Neural progenitor cell (in vitro differentiated cells): ENCODE measurements around the gene SKP2. TPM values are rescaled to one million over a fixed set of nuclear protein-coding genes. Genes with fewer than 3 reads are reported as not detected.

ENCODE experiments used
- DNase-seq: peaks from one replicate; pipeline ENCODE4 v3.0.0-alpha.2; 2016; ENCODE audit warnings: low spot score
- H2AFZ ChIP-seq: fragments of 200-600 bp; sonication (generic); replicated peaks from 2 replicates; pipeline ENCODE4 v1.6.1; 2016; ENCODE audit warnings: antibody characterized with exemption
- H3F3A ChIP-seq: fragments of 200-600 bp; sonication (generic); 2 replicates; pipeline ENCODE4 v1.6.1; 2016; ENCODE audit warnings: antibody characterized with exemption, low read depth
- H3K27ac ChIP-seq: fragments of 200-600 bp; sonication (generic); 2 replicates; pipeline ENCODE4 v1.5.1; 2016; ENCODE audit warnings: mild to moderate bottlenecking
- H3K27me3 ChIP-seq: fragments of 200-600 bp; sonication (generic); 2 replicates; pipeline ENCODE4 v1.6.1; 2016; ENCODE audit warnings: mild to moderate bottlenecking, moderate library complexity
- H3K36me3 ChIP-seq: fragments of 200-600 bp; sonication (generic); 2 replicates; pipeline ENCODE4 v1.5.1; 2016
- H3K4me1 ChIP-seq: fragments of 200-600 bp; sonication (generic); 2 replicates; pipeline ENCODE4 v1.6.1; 2016; ENCODE audit warnings: mixed run types
- H3K4me2 ChIP-seq: fragments of 200-600 bp; sonication (generic); 2 replicates; pipeline ENCODE4 v1.6.1; 2016
- H3K4me3 ChIP-seq: fragments of 200-600 bp; sonication (generic); 2 replicates; pipeline ENCODE4 v1.5.1; 2016
- H3K79me2 ChIP-seq: fragments of 200-600 bp; sonication (generic); 2 replicates; pipeline ENCODE4 v1.6.1; 2016; ENCODE audit warnings: low read depth
- H3K9ac ChIP-seq: fragments of 200-600 bp; sonication (generic); 2 replicates; pipeline ENCODE4 v1.6.1; 2016
- H3K9me3 ChIP-seq: fragments of 200-600 bp; sonication (generic); 2 replicates; pipeline ENCODE4 v1.5.1; 2016; ENCODE audit warnings: low read depth
- H4K20me1 ChIP-seq: fragments of 200-600 bp; sonication (generic); 2 replicates; pipeline ENCODE4 v1.6.1; 2016; ENCODE audit warnings: low read depth
- H3K27ac Mint-ChIP-seq: 3 replicates; pipeline ENCODE4 v1.8.0; 2021; ENCODE audit warnings: mixed read lengths
- H3K27me3 Mint-ChIP-seq: 2 replicates; pipeline ENCODE4 v1.8.0; 2022; ENCODE audit warnings: low read depth, mild to moderate bottlenecking, inconsistent platforms, moderate library complexity, mixed read lengths; ENCODE audit not compliant: insufficient read depth
- H3K36me3 Mint-ChIP-seq: 3 replicates; pipeline ENCODE4 v1.8.0; 2021; ENCODE audit warnings: mixed read lengths
- H3K4me1 Mint-ChIP-seq: 3 replicates; pipeline ENCODE4 v1.8.0; 2021; ENCODE audit warnings: mixed read lengths
- H3K4me3 Mint-ChIP-seq: 3 replicates; pipeline ENCODE4 v1.8.0; 2021; ENCODE audit warnings: mild to moderate bottlenecking, moderate library complexity, mixed read lengths
- H3K9me3 Mint-ChIP-seq: 3 replicates; pipeline ENCODE4 v1.8.0; 2020; ENCODE audit warnings: mixed read lengths
- EZH2 ChIP-seq: fragments of 200-600 bp; sonication (generic); IDR thresholded peaks from 2 replicates; pipeline ENCODE4 v1.6.1; 2017; ENCODE audit warnings: antibody characterized with exemption, mild to moderate bottlenecking, moderate library complexity
- EZH2phosphoT487 ChIP-seq: fragments of 200-600 bp; sonication (generic); IDR thresholded peaks from 2 replicates; pipeline ENCODE4 v1.6.1; 2017; ENCODE audit warnings: antibody characterized with exemption
- total RNA-seq: library from RNA; depleted of rRNA; stranded (reverse); fragments of >200 nt; gene quantifications from 2 replicates; pipeline ENCODE4 v1.2.3, GENCODE V29; 2015; ENCODE audit warnings: low replicate concordance
- TF ChIP-seq, protein P1 (sequence below): fragments of 200-600 bp; sonication (generic); IDR thresholded peaks from 2 replicates; pipeline ENCODE4 v1.5.1; 2017; ENCODE audit warnings: antibody characterized with exemption, mild to moderate bottlenecking

Gene SKP2
- total RNA-seq, 1 donor from 2014 or later = 93.4 TPM

DNA sequence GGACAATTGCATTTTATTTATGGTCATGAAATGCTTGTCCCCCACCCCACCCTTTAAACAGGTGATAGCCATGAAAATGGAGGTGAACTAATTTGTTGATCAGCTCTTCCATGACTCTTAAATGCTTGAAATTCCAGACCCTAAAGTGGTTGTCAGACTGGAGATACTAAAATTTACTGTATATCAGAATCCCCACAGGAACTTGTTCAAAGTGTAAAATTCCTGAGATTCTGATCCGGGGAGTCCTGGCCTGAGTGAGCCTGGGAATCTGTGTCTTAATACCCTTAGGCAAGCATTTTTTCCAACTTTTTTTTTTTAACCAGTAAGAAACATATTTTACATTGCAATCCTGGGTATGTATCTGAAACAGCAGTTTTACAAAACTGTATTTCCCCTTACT, 4.7 kb downstream of the SKP2 start:
- Histone ChIP-seq H3K27ac (no peak overlapping the region), H3K4me1 (peaks cover 12% of the 10 kb centered on the region), H3F3A (peaks cover under 1% of the 10 kb centered on the region), H3K27me3 (no peaks in the 10 kb centered on the region), H3K79me2 (peaks cover 94% of the 10 kb centered on the region), H3K9me3 (no peaks in the 10 kb centered on the region), H3K4me3 (no peak overlapping the region), H3K4me2 (no peak overlapping the region), H2AFZ (no peak overlapping the region), H4K20me1 (peaks cover 30% of the 10 kb centered on the region), H3K9ac (no peak overlapping the region), H3K36me3 (peaks cover 9% of the 10 kb centered on the region)
- peaks cover 4% of the 10 kb centered on the region for H3K27me3 Mint-ChIP-seq
- H3K9me3 Mint-ChIP-seq = no peaks in the 10 kb centered on the region
- no peak overlapping the region for H3K27ac Mint-ChIP-seq
- no peak overlapping the region for H3K4me3 Mint-ChIP-seq
- DNase-seq = no peak
- peaks cover 47% of the 10 kb centered on the region for H3K36me3 Mint-ChIP-seq
- TF ChIP-seq EZH2 (no peak), EZH2phosphoT487 (no peak)
- TF ChIP-seq, protein P1, sequence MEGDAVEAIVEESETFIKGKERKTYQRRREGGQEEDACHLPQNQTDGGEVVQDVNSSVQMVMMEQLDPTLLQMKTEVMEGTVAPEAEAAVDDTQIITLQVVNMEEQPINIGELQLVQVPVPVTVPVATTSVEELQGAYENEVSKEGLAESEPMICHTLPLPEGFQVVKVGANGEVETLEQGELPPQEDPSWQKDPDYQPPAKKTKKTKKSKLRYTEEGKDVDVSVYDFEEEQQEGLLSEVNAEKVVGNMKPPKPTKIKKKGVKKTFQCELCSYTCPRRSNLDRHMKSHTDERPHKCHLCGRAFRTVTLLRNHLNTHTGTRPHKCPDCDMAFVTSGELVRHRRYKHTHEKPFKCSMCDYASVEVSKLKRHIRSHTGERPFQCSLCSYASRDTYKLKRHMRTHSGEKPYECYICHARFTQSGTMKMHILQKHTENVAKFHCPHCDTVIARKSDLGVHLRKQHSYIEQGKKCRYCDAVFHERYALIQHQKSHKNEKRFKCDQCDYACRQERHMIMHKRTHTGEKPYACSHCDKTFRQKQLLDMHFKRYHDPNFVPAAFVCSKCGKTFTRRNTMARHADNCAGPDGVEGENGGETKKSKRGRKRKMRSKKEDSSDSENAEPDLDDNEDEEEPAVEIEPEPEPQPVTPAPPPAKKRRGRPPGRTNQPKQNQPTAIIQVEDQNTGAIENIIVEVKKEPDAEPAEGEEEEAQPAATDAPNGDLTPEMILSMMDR = no peak
- peaks cover 27% of the 10 kb centered on the region for H3K4me1 Mint-ChIP-seq

DNA sequence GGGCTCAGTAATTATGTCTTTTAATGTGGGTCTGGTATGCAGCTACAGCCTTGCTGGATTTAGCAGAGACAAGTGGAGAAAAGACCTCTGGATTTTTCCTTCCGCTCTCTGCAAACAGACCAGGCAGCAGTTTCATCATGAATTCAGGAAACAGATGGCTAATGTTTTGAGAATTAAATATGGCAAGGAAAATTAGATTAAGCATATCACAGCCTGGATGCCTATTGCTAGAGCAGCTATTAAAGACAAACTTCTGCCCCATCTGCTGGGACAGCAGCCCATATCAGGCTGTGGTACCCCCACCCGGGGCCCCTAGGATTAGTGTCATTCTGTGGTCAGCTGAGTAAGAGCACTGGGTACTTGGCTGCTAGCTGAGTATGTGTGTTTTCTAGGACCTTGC, 6.2 kb downstream of the SKP2 start:
- DNase-seq = no peak
- TF ChIP-seq EZH2phosphoT487 = no peak
- TF ChIP-seq, protein P1 = no peak
- TF ChIP-seq EZH2 = no peak
- Histone ChIP-seq H4K20me1 (peaks cover 30% of the 10 kb centered on the region), H3K27ac (no peak overlapping the region), H3F3A (no peaks in the 10 kb centered on the region), H3K4me3 (no peak overlapping the region), H2AFZ (no peak overlapping the region), H3K27me3 (no peaks in the 10 kb centered on the region), H3K4me1 (peaks cover 9% of the 10 kb centered on the region), H3K36me3 (peaks cover 9% of the 10 kb centered on the region), H3K79me2 (peaks cover 98% of the 10 kb centered on the region), H3K4me2 (no peak overlapping the region), H3K9me3 (no peaks in the 10 kb centered on the region), H3K9ac (no peak overlapping the region)
- H3K27me3 Mint-ChIP-seq = peaks cover 3% of the 10 kb centered on the region
- peaks cover 61% of the 10 kb centered on the region for H3K36me3 Mint-ChIP-seq
- H3K27ac Mint-ChIP-seq = no peak overlapping the region
- H3K9me3 Mint-ChIP-seq = no peaks in the 10 kb centered on the region
- H3K4me3 Mint-ChIP-seq = no peak overlapping the region
- H3K4me1 Mint-ChIP-seq = peaks cover 19% of the 10 kb centered on the region

GRCh38 chr5:36160617-36161016, 8.7 kb downstream of the SKP2 start:
- no peak overlapping the region for H3K27ac Mint-ChIP-seq
- H3K9ac ChIP-seq = no peak overlapping the region
- H3K4me1 ChIP-seq = no peaks in the 10 kb centered on the region
- H3K79me2 ChIP-seq = peaks cover 94% of the 10 kb centered on the region
- no peak overlapping the region for H3K4me3 Mint-ChIP-seq
- no peaks in the 10 kb centered on the region for H3F3A ChIP-seq
- H3K27ac ChIP-seq = no peak overlapping the region
- H4K20me1 ChIP-seq = peaks cover 29% of the 10 kb centered on the region
- peaks cover 3% of the 10 kb centered on the region for H3K36me3 ChIP-seq
- H2AFZ ChIP-seq = no peak overlapping the region
- no peaks in the 10 kb centered on the region for H3K27me3 Mint-ChIP-seq
- TF ChIP-seq EZH2 (no peak), EZH2phosphoT487 (no peak)
- TF ChIP-seq, protein P1 = no peak
- H3K4me1 Mint-ChIP-seq = peaks cover 8% of the 10 kb centered on the region
- peaks cover 50% of the 10 kb centered on the region for H3K36me3 Mint-ChIP-seq
- H3K4me2 ChIP-seq = no peak overlapping the region
- H3K27me3 ChIP-seq = no peaks in the 10 kb centered on the region
- no peak overlapping the region for H3K4me3 ChIP-seq
- no peaks in the 10 kb centered on the region for H3K9me3 ChIP-seq
- DNase-seq = no peak
- H3K9me3 Mint-ChIP-seq = no peaks in the 10 kb centered on the region
